Large intestine (tissue), 3 donors: ENCODE data around the gene CNTN3. TPM values are rescaled to one million over a fixed set of nuclear protein-coding genes. Genes with fewer than 3 reads are reported as not detected.
A peak's percentile ranks its signal among the peaks of the same experiment; 100 is the strongest.

Experiments used
- DNase-seq, 2 donors: peaks; one replicate each; pipeline versions ENCODE4 v3.0.0 to v3.0.0-alpha.2; 2013
- H3K27ac ChIP-seq: one replicate; pipeline ENCODE4 v1.5.1; 2013; ENCODE audit warnings: low read length
- H3K27me3 ChIP-seq: 2 replicates; pipeline ENCODE4 v1.6.1; 2013; ENCODE audit warnings: low read length; ENCODE audit not compliant: control insufficient read depth, insufficient read depth
- H3K36me3 ChIP-seq: 2 replicates; pipeline ENCODE4 v1.6.1; 2013; ENCODE audit warnings: low read length; ENCODE audit not compliant: control insufficient read depth, insufficient read depth
- H3K4me1 ChIP-seq: one replicate; pipeline ENCODE4 v1.6.1; 2013; ENCODE audit warnings: low read length; ENCODE audit not compliant: control insufficient read depth, insufficient read depth
- H3K4me3 ChIP-seq: one replicate; pipeline ENCODE4 v1.5.1; 2013; ENCODE audit warnings: low read length
- H3K9me3 ChIP-seq: one replicate; pipeline ENCODE4 v1.6.1; 2013; ENCODE audit warnings: mild to moderate bottlenecking, low read depth, low read length, moderate library complexity; ENCODE audit not compliant: control insufficient read depth
- WGBS: methylation state at CpG from one replicate; pipeline ENCODE4 v1.1.5; 2013; ENCODE audit warnings: low lambda C conversion rate; ENCODE audit not compliant: insufficient coverage; 5-methylcytosine and 5-hydroxymethylcytosine counted together
- polyA plus RNA-seq: library from polyadenylated mRNA; unstranded; fragments of 120-200 nt; gene quantifications from one replicate; pipeline ENCODE4 v1.2.1, GENCODE V29; 2013

The CNTN3 gene
- polyA plus RNA-seq, 1 donor, result 4.7 TPM

DNA sequence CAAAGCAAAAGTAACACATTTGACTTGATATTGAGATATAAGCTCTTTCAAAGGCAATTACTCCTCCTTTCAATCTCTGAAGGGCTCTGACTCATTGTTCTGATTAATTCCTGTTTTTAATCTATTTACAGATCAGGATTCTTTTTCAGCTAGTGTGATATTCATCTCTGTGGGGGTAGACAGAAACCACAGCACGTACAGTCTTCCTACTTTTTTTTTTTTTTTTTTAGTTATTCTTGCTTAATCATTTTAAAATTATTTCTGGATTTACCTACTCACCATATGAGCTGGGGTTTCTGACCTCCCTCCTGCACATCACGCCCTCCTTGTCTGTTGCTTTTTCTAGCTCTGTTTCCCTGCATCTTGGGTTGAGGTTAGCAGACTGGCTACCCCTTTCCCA, 1.4 kb downstream of the CNTN3 start:
- Histone ChIP-seq H3K9me3 (no peaks in the 10 kb centered on the region), H3K27ac (no peak overlapping the region), H3K4me1 (no peaks in the 10 kb centered on the region), H3K4me3 (peak overlapping the region; percentile 37), H3K36me3 (no peaks in the 10 kb centered on the region), H3K27me3 (peaks cover 37% of the 10 kb centered on the region)
- WGBS, result 43% methylated on average over 2 of the region's 2 CpGs
- DNase-seq, result no peak

DNA sequence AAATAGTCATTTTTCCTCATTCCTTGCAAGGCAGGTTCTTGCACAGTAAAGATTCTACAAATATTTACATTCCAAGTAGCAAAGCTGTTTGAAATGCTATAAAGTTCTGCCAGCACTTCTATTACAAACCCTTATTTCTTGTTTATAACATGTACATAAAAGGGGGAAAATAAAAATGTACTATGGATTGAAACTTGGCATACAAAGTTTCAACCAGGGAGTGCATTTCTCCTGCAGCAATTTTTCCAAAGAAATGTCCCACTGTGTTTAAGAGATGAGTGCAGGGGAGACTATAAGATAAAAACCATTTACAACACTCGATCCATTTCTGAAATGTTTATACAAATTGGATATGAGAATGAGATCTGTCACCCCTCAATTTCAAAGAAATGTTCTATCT, 3.3 kb downstream of the CNTN3 start:
- Histone ChIP-seq H3K9me3 (no peaks in the 10 kb centered on the region), H3K27ac (no peak overlapping the region), H3K36me3 (no peaks in the 10 kb centered on the region), H3K4me3 (no peak overlapping the region), H3K27me3 (peaks cover 35% of the 10 kb centered on the region), H3K4me1 (no peaks in the 10 kb centered on the region)
- 29% methylated on average over 1 of the region's 1 CpG for WGBS
- no peak for DNase-seq

DNA sequence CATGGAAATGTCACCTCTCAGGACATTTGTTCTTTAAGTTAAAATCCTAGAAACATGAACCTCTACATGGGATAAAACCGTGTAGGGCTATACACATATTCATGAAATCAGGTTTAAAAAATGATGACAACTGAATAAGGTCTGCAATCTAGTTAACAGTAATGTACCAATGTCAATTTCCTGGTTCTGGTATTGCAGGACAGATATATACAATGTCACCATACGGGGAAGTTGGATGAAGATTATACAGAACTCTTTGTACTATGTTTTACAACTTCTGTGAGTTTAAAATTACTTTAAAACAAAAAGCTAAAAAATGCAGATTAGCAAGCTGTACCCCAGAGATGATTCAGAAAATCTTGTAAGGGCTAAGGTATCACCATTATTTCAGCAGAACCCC, 6.7 kb downstream of the CNTN3 start:
- Histone ChIP-seq H3K4me3 (no peak overlapping the region), H3K36me3 (no peaks in the 10 kb centered on the region), H3K9me3 (no peaks in the 10 kb centered on the region), H3K4me1 (no peaks in the 10 kb centered on the region), H3K27me3 (peaks cover 7% of the 10 kb centered on the region), H3K27ac (no peak overlapping the region)
- WGBS, result no CpG with 5 or more reads among the region's 2 CpGs
- DNase-seq, result no peak

DNA sequence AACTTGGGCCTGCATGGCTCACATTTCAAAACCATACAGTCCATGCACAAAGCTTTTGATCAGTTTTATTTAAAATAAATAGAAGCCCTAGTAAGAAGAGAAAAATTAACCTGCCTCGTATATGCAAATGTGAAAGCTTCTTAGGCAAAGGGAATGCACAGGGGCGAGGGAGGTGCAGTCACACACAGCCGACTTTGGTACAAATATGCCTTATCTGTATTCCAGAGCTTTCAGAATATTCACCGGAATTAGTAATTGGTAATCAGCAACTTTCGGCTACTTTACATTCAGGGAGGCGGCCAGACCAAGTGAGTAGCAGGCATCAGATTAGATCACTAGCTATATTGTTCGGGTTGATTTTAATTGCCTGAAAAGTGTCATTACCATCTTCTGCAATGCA, 7.5 kb downstream of the CNTN3 start:
- Histone ChIP-seq H3K36me3 (no peaks in the 10 kb centered on the region), H3K27ac (no peak overlapping the region), H3K27me3 (no peaks in the 10 kb centered on the region), H3K9me3 (no peaks in the 10 kb centered on the region), H3K4me1 (no peaks in the 10 kb centered on the region), H3K4me3 (no peak overlapping the region)
- no peak for DNase-seq
- WGBS, result 83% methylated on average over 3 of the region's 7 CpGs

DNA sequence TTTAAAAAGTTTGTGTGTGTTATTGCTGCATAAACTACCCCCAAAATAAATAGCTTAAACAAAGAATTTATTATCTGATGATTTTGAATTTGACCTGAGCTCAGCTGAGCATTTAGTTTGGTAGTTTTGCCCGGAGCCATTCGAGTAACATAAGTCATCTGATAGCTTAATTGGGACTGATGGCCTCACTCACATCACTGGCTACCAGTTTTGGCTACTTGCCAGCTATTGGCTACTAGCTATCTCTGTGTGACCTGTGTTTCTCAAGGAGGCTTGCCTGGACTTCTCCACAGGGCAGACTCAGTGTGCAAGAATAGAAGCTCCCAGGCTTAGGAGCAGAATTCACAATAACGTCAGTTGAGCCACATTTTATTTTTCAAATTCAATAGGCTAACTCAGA, 9.0 kb downstream of the CNTN3 start:
- no peaks in the 10 kb centered on the region for H3K27me3 ChIP-seq
- H3K27ac ChIP-seq, result no peak overlapping the region
- H3K9me3 ChIP-seq, result no peaks in the 10 kb centered on the region
- no peaks in the 10 kb centered on the region for H3K4me1 ChIP-seq
- no peak overlapping the region for H3K4me3 ChIP-seq
- no peaks in the 10 kb centered on the region for H3K36me3 ChIP-seq
- WGBS, result no CpG with 5 or more reads among the region's 3 CpGs
- DNase-seq, result no peak

DNA sequence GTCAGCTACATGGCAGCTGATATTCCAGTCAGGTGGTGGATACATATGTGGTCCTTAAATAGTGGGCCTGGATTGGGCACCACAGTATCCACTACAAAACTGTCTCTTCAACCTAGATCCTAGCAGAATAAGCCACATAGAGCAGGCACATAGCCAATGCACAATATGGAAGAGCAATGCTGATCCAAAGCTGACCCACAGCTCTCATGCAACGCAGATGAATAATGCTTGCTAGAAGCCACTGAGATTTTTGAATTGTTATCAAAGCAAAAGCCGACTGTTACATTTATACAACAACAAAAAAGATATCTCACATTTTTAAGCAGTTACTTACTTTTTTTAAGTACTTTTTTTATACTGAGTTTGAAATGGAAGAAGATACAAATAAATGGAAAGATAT, 11.2 kb downstream of the CNTN3 start:
- WGBS, result 100% methylated on average over 1 of the region's 2 CpGs
- H3K27ac ChIP-seq, result no peak overlapping the region
- H3K36me3 ChIP-seq, result no peaks in the 10 kb centered on the region
- H3K4me3 ChIP-seq, result no peak overlapping the region
- DNase-seq, result no peak
- H3K9me3 ChIP-seq, result no peaks in the 10 kb centered on the region
- no peaks in the 10 kb centered on the region for H3K27me3 ChIP-seq
- no peaks in the 10 kb centered on the region for H3K4me1 ChIP-seq

DNA sequence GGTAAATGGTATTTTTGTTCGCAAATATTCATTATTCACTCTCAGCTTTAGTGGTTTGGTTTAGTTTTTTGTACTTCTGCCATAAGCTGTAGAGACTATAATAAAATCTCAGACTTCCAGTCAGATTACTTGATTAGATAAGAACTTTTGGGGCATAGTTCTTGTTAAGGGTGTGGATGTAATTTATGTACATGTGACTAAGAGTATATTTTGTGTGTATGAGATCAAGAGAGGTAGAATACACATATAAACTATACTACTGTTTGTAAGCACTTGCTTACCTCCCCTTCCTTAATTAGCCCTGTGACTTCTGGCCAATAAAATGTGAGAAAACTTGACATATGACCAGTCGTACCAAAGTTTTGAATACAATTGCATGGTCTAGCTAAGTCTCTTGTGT, 12.0 kb downstream of the CNTN3 start:
- no peaks in the 10 kb centered on the region for H3K27me3 ChIP-seq
- WGBS, result no CpG with 5 or more reads among the region's 2 CpGs
- no peak overlapping the region for H3K27ac ChIP-seq
- no peak for DNase-seq
- no peaks in the 10 kb centered on the region for H3K9me3 ChIP-seq
- H3K4me1 ChIP-seq, result no peaks in the 10 kb centered on the region
- H3K36me3 ChIP-seq, result no peaks in the 10 kb centered on the region
- H3K4me3 ChIP-seq, result no peak overlapping the region

DNA sequence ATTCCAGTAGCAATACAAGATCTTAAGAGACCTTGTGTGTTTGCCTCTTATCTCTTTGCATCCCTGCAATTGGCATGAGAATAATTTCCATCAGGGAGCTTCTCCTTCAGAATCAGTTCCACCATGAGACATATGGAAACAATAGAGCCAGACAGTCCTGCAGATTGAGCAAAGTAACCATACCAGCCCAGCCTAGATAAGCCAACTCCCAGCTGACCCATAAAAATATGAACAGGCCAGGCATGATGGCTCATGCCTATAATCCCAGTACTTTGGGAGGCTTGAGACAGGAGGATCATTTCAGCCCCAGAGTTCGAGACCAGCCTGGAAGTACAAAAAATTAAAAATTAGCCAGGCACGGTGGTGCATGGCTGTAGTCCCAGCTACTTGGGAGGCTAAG, 12.7 kb downstream of the CNTN3 start:
- Histone ChIP-seq H3K9me3 (no peaks in the 10 kb centered on the region), H3K27me3 (no peaks in the 10 kb centered on the region), H3K36me3 (no peaks in the 10 kb centered on the region), H3K27ac (no peak overlapping the region), H3K4me1 (no peaks in the 10 kb centered on the region), H3K4me3 (no peak overlapping the region)
- no peak for DNase-seq
- WGBS, result no CpG with 5 or more reads among the region's 2 CpGs

DNA sequence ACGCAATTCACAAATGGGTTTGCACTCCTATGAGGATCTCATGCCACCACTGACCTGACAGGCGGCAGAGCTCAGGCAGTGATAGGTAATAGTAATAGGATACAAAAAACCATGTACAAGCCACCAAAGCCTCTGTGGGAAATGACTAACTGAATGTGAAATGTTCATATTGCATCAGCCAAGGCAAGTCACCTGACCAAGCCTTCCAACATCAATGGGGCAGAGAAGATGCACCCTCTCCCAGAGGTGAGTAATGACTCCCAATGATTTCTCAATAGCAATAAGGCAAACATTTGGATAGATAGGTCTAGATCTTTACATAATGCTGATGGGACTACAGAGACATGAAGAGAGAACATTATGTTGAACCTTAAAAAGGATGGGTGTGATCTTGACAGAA, 14.9 kb downstream of the CNTN3 start:
- no peaks in the 10 kb centered on the region for H3K36me3 ChIP-seq
- H3K27ac ChIP-seq, result no peak overlapping the region
- WGBS, result no CpG with 5 or more reads among the region's 2 CpGs
- H3K4me3 ChIP-seq, result no peak overlapping the region
- DNase-seq, result no peak
- H3K27me3 ChIP-seq, result no peaks in the 10 kb centered on the region
- H3K4me1 ChIP-seq, result no peaks in the 10 kb centered on the region
- H3K9me3 ChIP-seq, result no peaks in the 10 kb centered on the region

DNA sequence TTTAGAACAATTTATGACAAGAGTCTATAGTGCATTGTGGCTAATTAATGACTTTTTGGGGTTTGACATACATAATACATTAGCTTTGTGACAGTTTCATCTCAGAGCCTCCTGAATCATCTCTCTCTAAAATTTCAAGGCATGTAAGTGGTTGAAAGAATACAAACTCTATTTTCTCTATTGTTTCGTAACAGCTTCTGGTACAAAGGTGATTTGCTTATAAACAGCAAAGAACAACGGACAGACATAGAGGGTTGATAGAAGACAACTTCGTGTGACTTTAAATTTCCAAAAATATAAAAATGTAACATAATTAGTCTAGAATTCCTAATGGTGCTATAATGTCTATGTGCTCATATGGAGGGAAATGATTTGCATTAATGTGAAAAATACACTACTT, 21.3 kb downstream of the CNTN3 start:
- no peaks in the 10 kb centered on the region for H3K36me3 ChIP-seq
- no peaks in the 10 kb centered on the region for H3K4me1 ChIP-seq
- no peaks in the 10 kb centered on the region for H3K9me3 ChIP-seq
- no peak for DNase-seq
- no peak overlapping the region for H3K27ac ChIP-seq
- 100% methylated on average over 1 of the region's 3 CpGs for WGBS
- H3K4me3 ChIP-seq, result no peak overlapping the region
- no peaks in the 10 kb centered on the region for H3K27me3 ChIP-seq

DNA sequence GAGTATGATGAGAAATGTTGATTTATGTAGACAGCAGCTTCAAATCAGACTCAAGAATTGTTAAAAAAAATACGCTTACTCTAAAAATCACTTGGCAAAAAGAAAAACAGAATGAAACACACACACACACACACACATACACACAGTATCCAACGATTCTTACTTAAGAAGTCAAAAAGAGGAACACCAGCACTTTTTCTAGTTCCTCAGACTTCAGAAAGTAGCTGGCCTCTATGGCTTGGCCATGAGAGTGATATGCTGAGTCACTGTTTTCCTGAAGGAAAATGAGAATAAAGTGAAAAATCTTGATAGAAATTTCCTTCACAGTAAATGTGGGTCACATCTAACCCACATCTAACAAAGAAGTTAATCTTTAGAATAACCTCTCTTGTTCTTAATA, 22.1 kb downstream of the CNTN3 start:
- H3K9me3 ChIP-seq, result no peaks in the 10 kb centered on the region

More for the DNA sequence above, 22.1 kb downstream of the CNTN3 start:
- no peak overlapping the region for H3K27ac ChIP-seq
- no peaks in the 10 kb centered on the region for H3K27me3 ChIP-seq
- H3K4me1 ChIP-seq, result no peaks in the 10 kb centered on the region
- no peaks in the 10 kb centered on the region for H3K36me3 ChIP-seq
- no peak for DNase-seq
- H3K4me3 ChIP-seq, result no peak overlapping the region
- no CpG with 5 or more reads among the region's 2 CpGs for WGBS
